ENCODE measurements around the gene GALR2.

The GALR2 gene

GRCh38 chr17:76079956-76080767, 5.6 kb downstream of the GALR2 start:
- DNase-seq (ENCODE audit: low read depth, low spot score): peak; percentile 64

- DNase-seq (ENCODE audit: low read depth, low spot score): no peak
Observed at GRCh38 chr17:76080768-76081287, 6.2 kb downstream of the GALR2 start.

- DNase-seq (ENCODE audit: low read depth, low spot score): no peak
Observed at GRCh38 chr17:76081295-76082210, 7.0 kb downstream of the GALR2 start.

- no peak for DNase-seq (ENCODE audit: low read depth, low spot score)
Observed at GRCh38 chr17:76082326-76083251, 8.0 kb downstream of the GALR2 start.

GRCh38 chr17:76083536-76084182, 9.1 kb downstream of the GALR2 start:
- no peak for DNase-seq (ENCODE audit: low read depth, low spot score)

- no peak for DNase-seq (ENCODE audit: low read depth, low spot score)
Observed at GRCh38 chr17:76085066-76085730, 10.6 kb downstream of the GALR2 start.

GRCh38 chr17:76085731-76086366, 11.3 kb downstream of the GALR2 start:
- no peak for DNase-seq (ENCODE audit: low read depth, low spot score)

GRCh38 chr17:76086384-76086783, 11.8 kb downstream of the GALR2 start:
- DNase-seq (ENCODE audit: low read depth, low spot score): no peak

GRCh38 chr17:76087531-76087930, 12.9 kb downstream of the GALR2 start:
- no peak for DNase-seq (ENCODE audit: low read depth, low spot score)

GRCh38 chr17:76088041-76088867, 13.7 kb downstream of the GALR2 start:
- DNase-seq (ENCODE audit: low read depth, low spot score): peak; percentile 30

- no peak for DNase-seq (ENCODE audit: low read depth, low spot score)
Observed at GRCh38 chr17:76088868-76089576, 14.4 kb downstream of the GALR2 start.

GRCh38 chr17:76089680-76090516, 15.3 kb downstream of the GALR2 start:
- no peak for DNase-seq (ENCODE audit: low read depth, low spot score)

GRCh38 chr17:76090517-76091129, 16.0 kb downstream of the GALR2 start:
- DNase-seq (ENCODE audit: low read depth, low spot score): no peak

GRCh38 chr17:76091526-76092286, 17.1 kb downstream of the GALR2 start:
- no peak for DNase-seq (ENCODE audit: low read depth, low spot score)

GRCh38 chr17:76092526-76093413, 18.2 kb downstream of the GALR2 start:
- no peak for DNase-seq (ENCODE audit: low read depth, low spot score)

Measured in ELF-1 (cell line).